Mucosa of rectum (tissue), 2 donors: ENCODE results near the gene CCDC8.
"Not testable (repeated sequence)": the region's sequence is repeated elsewhere in the genome, so short reads cannot be mapped to it uniquely, and the experiment has no call there.

Experiments used
- H3K27ac ChIP-seq, 2 donors: one replicate each; pipeline ENCODE4 v1.7.0; 2013; ENCODE audit warnings: inconsistent platforms in 2 of 2, low read depth in 2 of 2, low read length in 2 of 2
- H3K27me3 ChIP-seq, 2 donors: one replicate each; pipeline ENCODE4 v1.7.0; 2013; ENCODE audit warnings: low read length in 2 of 2; ENCODE audit not compliant: control insufficient read depth in 2 of 2, insufficient read depth in 2 of 2
- H3K36me3 ChIP-seq, 2 donors: one replicate each; pipeline ENCODE4 v1.7.0; 2013; ENCODE audit warnings: low read length in 2 of 2; ENCODE audit not compliant: control insufficient read depth in 2 of 2, insufficient read depth in 2 of 2
- H3K4me1 ChIP-seq, 2 donors: one replicate each; pipeline ENCODE4 v1.7.0; 2013; ENCODE audit warnings: low read length in 2 of 2, mild to moderate bottlenecking in 1 of 2; ENCODE audit not compliant: control insufficient read depth in 2 of 2, insufficient read depth in 2 of 2
- H3K4me3 ChIP-seq, 2 donors: one replicate each; pipeline ENCODE4 v1.7.0; 2013; ENCODE audit warnings: low read length in 2 of 2
- H3K9ac ChIP-seq, 2 donors: one replicate each; pipeline ENCODE4 v1.7.0; 2013; ENCODE audit warnings: low read length in 2 of 2, low read depth in 1 of 2, mild to moderate bottlenecking in 1 of 2
- H3K9me3 ChIP-seq, 2 donors: one replicate each; pipeline ENCODE4 v1.7.0; 2013; ENCODE audit warnings: low read length in 2 of 2; ENCODE audit not compliant: control insufficient read depth in 2 of 2
- donor health status: healthy.
- donor health status: Normal muscosa, but diverticular disease.

The CCDC8 gene

DNA sequence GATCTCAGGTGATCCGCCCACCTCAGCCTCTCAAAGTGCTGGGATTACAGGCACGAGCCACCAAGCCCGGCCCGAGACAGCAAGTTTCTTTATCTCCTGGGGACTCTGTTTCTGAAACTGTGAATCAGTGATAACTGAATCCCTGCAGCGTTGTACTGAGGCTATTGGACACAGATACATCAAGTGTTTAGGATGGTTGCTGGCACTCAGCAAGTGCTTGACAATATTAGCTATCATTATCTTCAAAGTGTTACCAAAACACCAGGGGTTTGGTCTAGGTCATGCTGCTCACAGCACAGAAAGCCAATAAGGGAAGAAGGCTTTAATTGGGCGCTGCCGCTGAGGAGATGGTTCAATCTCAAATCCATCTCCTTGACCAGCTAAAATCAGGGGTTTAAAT, 35.9 kb upstream of the CCDC8 start:
- Histone ChIP-seq H3K27me3 (peaks cover 0 to 9% of the 10 kb centered on the region in 2 donors), H3K27ac (no peak overlapping the region), H3K4me1 (no peaks in the 10 kb centered on the region), H3K9me3 (no peaks in the 10 kb centered on the region), H3K36me3 (no peaks in the 10 kb centered on the region), H3K4me3 (no peak overlapping the region), H3K9ac (no peak overlapping the region)

GRCh38 chr19:46448601-46449000, 35.2 kb upstream of the CCDC8 start:
- H3K4me1 ChIP-seq = no peaks in the 10 kb centered on the region
- H3K9me3 ChIP-seq = no peaks in the 10 kb centered on the region
- no peak overlapping the region for H3K4me3 ChIP-seq
- peaks cover 0 to 6% of the 10 kb centered on the region in 2 donors for H3K27me3 ChIP-seq
- no peak overlapping the region for H3K27ac ChIP-seq
- no peak overlapping the region for H3K9ac ChIP-seq
- no peaks in the 10 kb centered on the region for H3K36me3 ChIP-seq

DNA sequence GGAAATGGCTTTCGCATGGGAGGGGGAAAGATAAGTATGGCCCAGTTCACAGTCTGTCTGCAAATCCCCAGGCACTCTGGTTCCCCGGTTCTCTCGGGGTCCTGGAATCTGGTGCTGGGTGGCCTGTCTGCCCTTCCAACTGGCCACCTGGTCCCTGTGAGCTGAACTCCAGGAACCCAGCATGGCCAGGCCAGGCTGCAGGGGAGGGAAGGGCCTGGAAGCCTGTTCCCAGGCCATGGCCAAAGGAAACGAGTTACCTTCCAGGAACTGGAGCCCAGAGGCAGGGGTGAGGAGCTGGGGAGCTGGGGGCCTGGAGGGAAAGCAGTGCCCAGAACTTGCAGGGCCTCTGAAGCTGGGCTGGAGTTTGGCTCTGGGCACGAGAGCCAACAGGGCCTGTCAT, 34.5 kb upstream of the CCDC8 start:
- no peak overlapping the region for H3K4me3 ChIP-seq
- no peak overlapping the region for H3K27ac ChIP-seq
- no peaks in the 10 kb centered on the region for H3K9me3 ChIP-seq
- H3K4me1 ChIP-seq = no peaks in the 10 kb centered on the region
- H3K36me3 ChIP-seq = no peaks in the 10 kb centered on the region
- H3K27me3 ChIP-seq = peaks cover 0 to 6% of the 10 kb centered on the region in 2 donors
- no peak overlapping the region for H3K9ac ChIP-seq

- H3K36me3 ChIP-seq = no peaks in the 10 kb centered on the region
- H3K27ac ChIP-seq = no peak overlapping the region
- peaks cover 0 to 6% of the 10 kb centered on the region in 2 donors for H3K27me3 ChIP-seq
- H3K9ac ChIP-seq = no peak overlapping the region
- H3K9me3 ChIP-seq = no peaks in the 10 kb centered on the region
- no peak overlapping the region for H3K4me3 ChIP-seq
- H3K4me1 ChIP-seq = no peaks in the 10 kb centered on the region
Measured at GRCh38 chr19:46447006-46447405, 33.6 kb upstream of the CCDC8 start.

DNA sequence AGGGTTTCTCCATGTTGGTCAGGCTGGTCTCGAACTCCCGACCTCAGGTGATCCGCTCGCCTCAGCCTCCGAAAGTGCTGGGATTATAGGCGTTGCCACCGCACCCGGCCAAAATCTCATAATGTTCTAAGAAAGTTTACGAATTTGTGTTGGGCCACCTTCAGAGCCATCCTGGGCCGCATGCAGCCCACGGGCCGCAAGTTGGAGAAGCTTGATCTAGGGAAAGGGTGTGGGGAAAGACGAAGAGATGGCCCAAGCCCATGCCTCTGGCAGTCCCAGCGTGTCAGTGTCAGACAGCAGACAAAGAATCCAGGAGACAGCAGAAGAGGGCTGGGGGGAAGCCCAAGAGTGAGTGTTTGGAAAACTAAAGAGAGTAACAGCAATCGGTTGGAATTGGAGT, 32.7 kb upstream of the CCDC8 start:
- no peaks in the 10 kb centered on the region for H3K27me3 ChIP-seq
- no peaks in the 10 kb centered on the region for H3K4me1 ChIP-seq
- no peak overlapping the region for H3K9ac ChIP-seq
- H3K36me3 ChIP-seq = no peaks in the 10 kb centered on the region
- no peak overlapping the region for H3K4me3 ChIP-seq
- H3K9me3 ChIP-seq = no peaks in the 10 kb centered on the region
- no peak overlapping the region for H3K27ac ChIP-seq

DNA sequence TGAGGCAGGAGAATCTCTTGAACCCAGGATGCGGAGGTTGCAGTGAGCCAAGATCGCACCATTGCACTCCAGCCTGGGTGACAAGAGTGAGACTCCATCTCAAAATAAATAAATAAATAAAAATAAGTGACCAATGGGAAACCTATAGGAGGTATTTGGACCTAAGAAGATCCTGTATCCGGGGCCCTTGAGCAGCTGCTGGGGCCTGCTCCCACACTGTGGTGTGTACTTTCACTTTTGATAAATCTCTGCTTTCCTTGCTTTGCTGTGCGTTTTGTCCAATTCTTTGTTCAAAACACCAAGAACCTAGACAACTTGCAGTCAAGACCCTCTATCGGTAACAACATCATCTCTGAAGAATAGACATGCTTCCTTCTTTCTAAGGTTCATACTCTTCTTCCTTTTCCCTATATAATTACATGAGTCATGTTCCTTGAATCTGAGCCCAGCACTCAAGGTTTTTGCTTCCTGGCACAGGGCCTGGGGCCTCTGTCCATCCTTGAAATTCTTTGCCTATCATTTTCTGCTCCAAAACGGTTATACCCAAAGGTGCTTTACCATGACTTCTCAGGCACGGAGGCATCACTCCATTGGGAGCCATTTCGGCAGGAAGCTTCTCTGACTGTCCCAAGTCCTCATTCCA, 29.6 kb upstream of the CCDC8 start:
- H3K4me1 ChIP-seq = no peaks in the 10 kb centered on the region
- no peak overlapping the region for H3K27ac ChIP-seq
- H3K27me3 ChIP-seq = no peaks in the 10 kb centered on the region
- H3K4me3 ChIP-seq = no peak overlapping the region
- H3K36me3 ChIP-seq = no peaks in the 10 kb centered on the region
- no peak overlapping the region for H3K9ac ChIP-seq
- H3K9me3 ChIP-seq = no peaks in the 10 kb centered on the region

- Histone ChIP-seq H3K36me3 (no peaks in the 10 kb centered on the region), H3K9ac (no peak overlapping the region), H3K27me3 (no peaks in the 10 kb centered on the region), H3K9me3 (no peaks in the 10 kb centered on the region), H3K4me1 (no peaks in the 10 kb centered on the region), H3K27ac (no peak overlapping the region), H3K4me3 (no peak overlapping the region)
Measured at GRCh38 chr19:46441866-46442265, 28.5 kb upstream of the CCDC8 start.

DNA sequence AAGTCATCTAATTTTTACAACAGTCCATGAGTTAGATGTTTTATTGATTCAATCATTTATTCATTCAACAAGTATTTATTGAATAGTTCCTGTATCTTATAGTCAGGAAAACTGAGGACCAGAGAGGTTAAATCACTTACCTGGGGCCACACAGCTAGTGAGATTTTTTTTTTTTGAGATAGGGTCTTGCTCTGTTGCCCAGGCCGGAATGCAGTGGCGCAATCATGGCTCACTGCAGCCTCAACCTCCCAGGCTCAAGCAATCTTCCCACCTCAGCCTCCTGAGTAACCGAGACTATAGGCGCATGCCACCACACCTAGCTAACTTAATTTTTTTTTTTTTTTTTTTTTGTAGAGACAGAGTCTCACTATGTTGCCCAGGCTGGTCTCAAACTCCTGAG, 22.3 kb upstream of the CCDC8 start:
- not testable (repeated sequence) for H3K27ac ChIP-seq, H3K4me3 ChIP-seq, H3K36me3 ChIP-seq, H3K4me1 ChIP-seq, H3K9me3 ChIP-seq, H3K9ac ChIP-seq, H3K27me3 ChIP-seq

DNA sequence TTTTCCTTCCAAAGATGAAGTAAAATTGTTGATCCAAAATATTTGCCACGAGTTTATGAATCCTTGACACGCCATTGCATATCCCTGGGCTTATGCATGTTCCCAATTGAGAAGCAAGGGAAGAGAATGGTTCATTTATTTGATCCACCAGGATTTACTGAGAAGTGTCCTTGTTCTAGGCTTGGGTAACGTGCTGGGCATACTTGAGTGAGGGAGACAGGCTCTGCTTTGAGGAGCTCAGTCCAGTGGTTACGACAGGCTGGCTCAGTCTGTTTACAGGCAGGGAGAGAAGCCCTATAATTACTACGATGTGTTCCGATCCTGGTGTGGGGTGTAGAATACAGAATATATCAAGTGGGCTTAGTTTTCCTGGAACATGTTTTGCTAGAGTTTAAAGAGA, 21.6 kb upstream of the CCDC8 start:
- H3K4me3 ChIP-seq = no peak overlapping the region
- no peaks in the 10 kb centered on the region for H3K36me3 ChIP-seq
- no peak overlapping the region for H3K27ac ChIP-seq
- no peak overlapping the region for H3K9ac ChIP-seq
- H3K4me1 ChIP-seq = no peaks in the 10 kb centered on the region
- peaks cover 4% of the 10 kb centered on the region in 2 donors for H3K27me3 ChIP-seq
- H3K9me3 ChIP-seq = no peaks in the 10 kb centered on the region

GRCh38 chr19:46433470-46433869, 20.1 kb upstream of the CCDC8 start:
- H3K4me3 ChIP-seq, H3K36me3 ChIP-seq, H3K27ac ChIP-seq, H3K9me3 ChIP-seq, H3K4me1 ChIP-seq, H3K9ac ChIP-seq: not testable (repeated sequence)
- H3K27me3 ChIP-seq = peaks cover 5 to 11% of the 10 kb centered on the region in 2 donors

DNA sequence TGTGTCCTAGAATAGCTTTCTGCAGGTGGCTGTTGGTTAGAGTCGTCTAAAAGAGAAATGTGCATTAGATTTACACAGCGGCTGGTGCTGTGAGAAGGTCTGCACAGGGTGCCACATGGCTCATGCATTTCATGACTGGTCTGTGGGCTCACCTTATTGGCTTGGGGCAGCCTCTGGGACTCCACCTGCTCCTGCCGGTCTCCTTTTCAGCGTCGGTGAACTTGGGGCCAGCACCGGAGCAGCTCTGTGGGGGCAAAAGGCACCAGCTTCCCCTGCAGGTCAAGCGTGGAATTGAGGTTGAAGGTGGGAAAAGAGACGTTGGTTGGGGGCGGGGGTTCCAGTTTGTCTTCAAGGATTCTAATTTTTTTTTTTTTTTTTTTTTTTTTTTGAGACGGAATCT, 18.5 kb upstream of the CCDC8 start:
- H3K36me3 ChIP-seq = no peaks in the 10 kb centered on the region
- H3K27ac ChIP-seq = no peak overlapping the region
- H3K4me1 ChIP-seq = no peaks in the 10 kb centered on the region
- no peak overlapping the region for H3K9ac ChIP-seq
- peaks cover 17 to 18% of the 10 kb centered on the region in 2 donors for H3K27me3 ChIP-seq
- no peak overlapping the region for H3K4me3 ChIP-seq
- H3K9me3 ChIP-seq = peaks cover 0 to 2% of the 10 kb centered on the region in 2 donors
